Activated CD8-positive, alpha-beta memory T cell treated with anti-CD3 and anti-CD28 coated beads, Interleukin-2, amount 50 U/mL, for 1 hour (primary cell): Measurements from ENCODE around the gene RNASE12.
"Not testable (repeated sequence)": the region's sequence is repeated elsewhere in the genome, so short reads cannot be mapped to it uniquely, and the experiment has no call there.

ENCODE experiments used
- DNase-seq: peaks from one replicate; pipeline ENCODE4 v3.0.0-alpha.2; 2020; ENCODE audit errors: extremely low read depth

RNASE12 gene, protein sequence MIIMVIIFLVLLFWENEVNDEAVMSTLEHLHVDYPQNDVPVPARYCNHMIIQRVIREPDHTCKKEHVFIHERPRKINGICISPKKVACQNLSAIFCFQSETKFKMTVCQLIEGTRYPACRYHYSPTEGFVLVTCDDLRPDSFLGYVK

GRCh38 chr14:20591235-20591634 lies at the start of gene RNASE12:
TSS of gene RNASE12 (minus strand) at chr14:20591376. CDS start at chr14:20590723, 653 bp downstream.
- DNase-seq: no peak

DNA sequence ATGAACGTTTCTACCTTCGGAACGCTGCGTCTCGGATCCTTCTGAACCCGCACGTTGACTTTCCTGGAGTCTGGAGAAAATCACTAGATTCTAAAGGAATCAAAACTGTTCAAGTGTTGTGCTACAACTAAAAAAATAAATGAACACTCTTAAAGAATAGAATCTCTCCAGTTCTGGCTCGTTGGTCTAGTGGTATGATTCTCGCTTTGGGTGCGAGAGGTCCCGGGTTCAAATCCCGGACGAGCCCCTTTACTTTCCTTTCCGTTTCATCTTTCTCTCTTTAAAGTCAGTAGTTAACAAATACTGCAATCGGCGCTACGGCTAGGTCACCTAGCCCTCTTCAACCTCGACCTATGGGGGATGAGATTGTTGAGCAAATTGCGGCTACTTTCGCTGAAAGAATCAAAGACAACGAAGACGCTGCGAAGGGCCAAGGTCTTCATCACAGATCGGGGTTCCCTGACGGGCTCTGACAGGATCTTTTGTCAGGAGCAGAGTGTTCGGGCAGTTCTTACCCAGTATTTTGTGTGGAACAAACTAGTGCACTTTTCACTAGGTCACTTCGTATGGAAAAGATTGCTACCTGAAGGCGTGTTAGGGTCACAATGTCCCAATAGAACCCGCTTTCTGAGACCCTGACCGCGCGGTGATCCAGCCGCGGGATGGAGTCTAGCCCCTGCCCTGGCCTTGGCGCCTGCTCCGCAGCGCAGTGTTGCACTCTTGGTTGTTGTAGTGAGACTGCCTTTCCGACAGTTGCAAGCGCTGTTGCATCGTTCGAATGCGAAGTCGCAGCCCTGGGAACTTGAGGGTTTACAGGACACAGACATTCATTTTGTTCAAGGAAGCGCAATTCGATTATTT lies 41.9 kb upstream of the RNASE12 start:
- DNase-seq: no peak

DNA sequence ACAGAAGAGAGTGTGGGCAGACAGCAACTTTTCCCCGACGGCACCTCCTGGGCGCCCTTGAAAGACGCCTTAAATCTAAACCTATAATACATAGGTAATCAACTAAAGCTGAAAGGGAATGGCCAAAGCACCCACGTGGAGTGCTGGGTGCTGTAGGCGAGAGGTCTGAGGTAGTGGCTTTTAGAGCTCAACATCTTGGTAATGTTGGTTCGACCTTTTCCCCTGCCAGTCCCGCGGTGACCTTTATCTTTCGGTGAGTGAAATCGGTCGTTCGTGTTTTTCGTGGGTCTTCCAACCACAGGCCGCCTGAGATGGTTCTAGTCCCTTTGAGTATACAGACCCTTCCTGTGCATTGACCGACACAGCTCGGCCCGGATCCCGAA lies 41.3 kb upstream of the RNASE12 start:
- DNase-seq: no peak

DNA sequence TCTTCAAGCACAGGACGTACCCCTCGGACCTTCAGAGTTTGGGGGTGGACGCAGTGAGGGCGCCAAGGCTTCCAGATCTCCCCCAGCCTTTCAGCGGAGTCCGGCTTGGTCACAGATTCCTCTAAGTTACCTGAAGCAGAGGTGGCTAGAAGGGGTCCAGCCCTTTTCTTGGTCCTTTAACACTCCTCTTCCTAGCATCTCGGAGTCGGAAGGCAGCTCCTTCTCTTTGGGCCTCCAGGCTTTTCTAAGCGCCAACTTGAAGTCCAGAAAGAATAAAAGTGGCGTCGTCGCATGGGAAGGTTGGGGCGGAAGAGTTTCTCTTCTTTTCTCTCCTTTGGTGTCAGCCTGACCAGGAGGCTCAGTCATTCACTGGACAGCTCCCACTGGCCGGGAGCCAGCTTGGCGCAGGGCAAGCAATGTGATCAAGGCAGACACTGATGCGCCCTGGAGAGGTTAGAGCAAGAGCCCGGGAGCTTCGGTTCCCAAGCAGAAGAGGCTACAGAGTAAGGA lies 40.8 kb upstream of the RNASE12 start:
- no peak for DNase-seq

- no peak for DNase-seq
Measured at GRCh38 chr14:20631023-20631879, 40.1 kb upstream of the RNASE12 start.

- DNase-seq: no peak
Measured at GRCh38 chr14:20630340-20631022, 39.3 kb upstream of the RNASE12 start.

- DNase-seq: no peak
Measured at GRCh38 chr14:20628063-20628854, 37.1 kb upstream of the RNASE12 start.

- no peak for DNase-seq
Measured at GRCh38 chr14:20627346-20628027, 36.3 kb upstream of the RNASE12 start.

- DNase-seq: no peak
Measured at GRCh38 chr14:20626274-20626673, 35.1 kb upstream of the RNASE12 start.

DNA sequence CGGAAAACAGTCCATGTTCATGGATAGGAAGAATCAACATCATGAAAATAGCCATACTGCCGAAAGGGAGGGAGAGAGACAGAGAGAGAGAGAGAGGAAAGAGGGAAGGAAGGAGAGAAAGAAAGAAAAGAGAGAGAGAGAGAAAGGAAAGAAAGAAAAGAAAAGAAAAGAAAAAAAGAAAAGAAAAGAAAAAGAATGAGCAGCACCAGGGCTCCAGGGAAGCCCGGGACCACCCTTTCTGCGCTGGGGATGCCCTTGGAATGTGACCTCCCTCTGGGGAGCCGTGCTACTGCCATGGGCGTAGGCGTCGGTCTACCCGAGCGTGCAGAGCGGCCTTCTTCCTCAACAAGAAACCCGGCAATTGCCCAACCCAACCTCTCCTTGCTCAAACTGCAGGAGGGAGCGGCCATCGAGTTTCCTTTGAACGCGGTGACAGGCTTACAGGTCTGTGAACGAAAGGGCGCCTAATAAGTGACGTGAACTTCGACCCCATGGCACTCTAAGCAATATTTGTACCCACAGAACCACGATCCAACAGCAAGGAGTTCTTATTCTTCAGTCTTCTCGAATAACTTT lies 33.4 kb upstream of the RNASE12 start:
- no peak for DNase-seq

GRCh38 chr14:20623798-20624197 lies 32.6 kb upstream of the RNASE12 start:
- no peak for DNase-seq

- no peak for DNase-seq
Measured at GRCh38 chr14:20622816-20623291, 31.7 kb upstream of the RNASE12 start.

DNA sequence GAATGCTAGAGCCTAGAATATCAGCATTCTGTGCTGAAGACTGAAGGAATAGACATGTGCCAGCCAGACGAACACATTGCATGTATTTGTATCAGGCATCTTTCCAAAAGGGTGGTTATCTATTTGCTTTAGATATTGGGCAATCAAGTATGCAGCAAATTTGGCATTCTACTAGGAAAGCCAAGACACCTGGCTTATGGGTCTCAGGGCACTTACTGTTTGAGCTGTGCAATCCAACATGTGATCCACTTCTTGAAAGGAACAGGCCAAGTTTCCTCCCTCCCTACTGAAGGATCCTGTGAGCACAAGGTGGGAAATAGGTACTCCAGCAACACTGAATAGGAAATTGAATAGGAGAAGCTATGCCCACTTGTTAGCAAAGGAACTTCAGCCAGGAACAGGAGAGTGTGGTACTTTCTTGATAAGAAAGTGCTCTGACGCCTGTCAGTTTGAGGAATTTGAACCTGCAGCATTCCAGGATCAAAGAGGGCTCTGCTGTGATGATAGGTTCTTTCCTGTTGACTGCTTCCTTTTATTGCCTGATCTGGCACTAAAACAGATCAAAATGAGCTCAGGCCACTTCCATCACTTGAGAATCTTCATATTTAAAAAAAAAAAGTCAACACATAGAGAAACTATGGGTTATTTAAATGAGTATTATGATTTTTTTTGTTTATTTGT lies 29.8 kb upstream of the RNASE12 start:
- DNase-seq: no peak

DNA sequence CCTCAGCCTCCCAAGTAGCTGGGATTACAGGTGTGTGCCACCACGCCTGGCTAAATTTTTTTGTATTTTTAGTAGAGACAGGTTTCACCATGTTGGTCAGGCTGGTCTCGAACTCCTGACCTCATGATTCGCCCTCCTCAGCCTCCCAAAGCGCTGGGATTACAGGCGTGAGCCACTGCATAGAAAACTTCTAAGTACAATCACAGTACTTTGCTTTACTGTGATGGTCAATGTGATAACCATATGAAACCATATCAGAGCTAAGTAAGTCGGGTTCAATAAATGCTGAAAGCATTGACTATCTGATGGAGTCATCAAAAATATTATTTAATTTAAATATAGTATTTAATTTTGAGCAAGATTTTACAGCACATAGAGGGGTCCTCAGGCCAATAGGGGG lies 28.5 kb upstream of the RNASE12 start:
- not testable (repeated sequence) for DNase-seq

- DNase-seq: no peak
Measured at GRCh38 chr14:20618271-20618749, 27.1 kb upstream of the RNASE12 start.

- DNase-seq: no peak
Measured at GRCh38 chr14:20617138-20618003, 26.2 kb upstream of the RNASE12 start.

- DNase-seq: no peak
Measured at GRCh38 chr14:20615996-20616395, 24.8 kb upstream of the RNASE12 start.
